GM10266 (cell line): ENCODE measurements around the gene AGFG1.

ENCODE experiments used
- DNase-seq: peaks from one replicate; pipeline ENCODE4 v3.0.0; 2012; ENCODE audit errors: extremely low spot score
- TF ChIP-seq, protein P1 (sequence below): IDR thresholded peaks from 2 replicates; pipeline ENCODE4 v1.5.1; 2012; ENCODE audit warnings: mild to moderate bottlenecking, low read depth; ENCODE audit not compliant: control insufficient read depth, insufficient read depth; ENCODE audit errors: missing control alignments

Gene AGFG1

DNA sequence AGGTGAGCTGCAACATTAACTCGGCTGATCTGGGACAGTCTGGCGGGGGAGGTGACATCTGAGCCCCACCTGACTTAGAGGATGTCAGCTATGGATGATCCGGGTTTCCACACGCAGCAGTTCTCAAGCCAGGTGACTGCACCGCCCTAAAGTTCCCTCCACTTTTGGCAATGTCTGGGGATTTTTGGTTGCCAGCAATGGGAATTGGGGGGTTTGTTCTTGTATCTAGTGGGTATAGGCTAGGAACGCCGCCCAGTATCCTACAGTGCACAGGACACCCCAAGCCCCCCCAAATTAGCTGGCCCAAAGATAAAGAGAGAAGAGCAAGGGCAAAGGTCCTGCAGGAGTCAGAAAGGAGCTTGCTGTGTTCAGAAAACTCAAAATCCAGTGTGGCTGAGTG is 544 bp upstream of the AGFG1 start:
- TF ChIP-seq, protein P1, sequence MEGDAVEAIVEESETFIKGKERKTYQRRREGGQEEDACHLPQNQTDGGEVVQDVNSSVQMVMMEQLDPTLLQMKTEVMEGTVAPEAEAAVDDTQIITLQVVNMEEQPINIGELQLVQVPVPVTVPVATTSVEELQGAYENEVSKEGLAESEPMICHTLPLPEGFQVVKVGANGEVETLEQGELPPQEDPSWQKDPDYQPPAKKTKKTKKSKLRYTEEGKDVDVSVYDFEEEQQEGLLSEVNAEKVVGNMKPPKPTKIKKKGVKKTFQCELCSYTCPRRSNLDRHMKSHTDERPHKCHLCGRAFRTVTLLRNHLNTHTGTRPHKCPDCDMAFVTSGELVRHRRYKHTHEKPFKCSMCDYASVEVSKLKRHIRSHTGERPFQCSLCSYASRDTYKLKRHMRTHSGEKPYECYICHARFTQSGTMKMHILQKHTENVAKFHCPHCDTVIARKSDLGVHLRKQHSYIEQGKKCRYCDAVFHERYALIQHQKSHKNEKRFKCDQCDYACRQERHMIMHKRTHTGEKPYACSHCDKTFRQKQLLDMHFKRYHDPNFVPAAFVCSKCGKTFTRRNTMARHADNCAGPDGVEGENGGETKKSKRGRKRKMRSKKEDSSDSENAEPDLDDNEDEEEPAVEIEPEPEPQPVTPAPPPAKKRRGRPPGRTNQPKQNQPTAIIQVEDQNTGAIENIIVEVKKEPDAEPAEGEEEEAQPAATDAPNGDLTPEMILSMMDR, result no peak
- DNase-seq, result no peak

GRCh38 chr2:227472265-227473121 is 537 bp downstream of the AGFG1 start:
- peak; percentile 80 for DNase-seq
- TF ChIP-seq, protein P1, result no peak

- peak; percentile 32 for DNase-seq
- TF ChIP-seq, protein P1, result no peak
Measured at GRCh38 chr2:227473122-227473461, 1.1 kb downstream of the AGFG1 start.

- TF ChIP-seq, protein P1, result no peak
- DNase-seq, result no peak
Measured at GRCh38 chr2:227473806-227474205, 1.9 kb downstream of the AGFG1 start.

GRCh38 chr2:227474410-227474809 is 2.5 kb downstream of the AGFG1 start:
- TF ChIP-seq, protein P1, result no peak
- no peak for DNase-seq

- DNase-seq, result no peak
- TF ChIP-seq, protein P1, result no peak
Measured at GRCh38 chr2:227477291-227477690, 5.3 kb downstream of the AGFG1 start.

- TF ChIP-seq, protein P1, result peak; percentile 53
- DNase-seq, result no peak
Measured at GRCh38 chr2:227479865-227480475, 8.0 kb downstream of the AGFG1 start.
